ENCODE measurements around the gene PHYHIPL. TPM values are rescaled to one million over a fixed set of nuclear protein-coding genes. Genes with fewer than 3 reads are reported as not detected.

PHYHIPL gene
- total and polyA plus RNA-seq, 2 of the 8 experiments (the other 6 are each of a cell fraction or from before 2014, with no cell fraction given) = 0.23 to 0.48 TPM

- H3K79me2 ChIP-seq (ENCODE audit: control insufficient read depth in 1 of 2, insufficient read depth in 2 of 2, low read length in 2 of 2) = no peaks in the 10 kb centered on the region
- H2BK12ac ChIP-seq (ENCODE audit: low read depth, low read length) = no peak overlapping the region
- FAIRE-seq = no peak
- H3K9me3 ChIP-seq (ENCODE audit: insufficient read depth in 2 of 2, low read depth in 1 of 2, low read length in 1 of 2) = no peaks in the 10 kb centered on the region
- H3K4me1 ChIP-seq (replicated peaks in 1 of 4; ENCODE audit: control insufficient read depth in 3 of 4, insufficient read depth in 4 of 4, low read length in 3 of 4) = no peaks in the 10 kb centered on the region
- H2BK120ac ChIP-seq (replicated peaks; ENCODE audit: low read depth, low read length) = no peak overlapping the region
- no peak overlapping the region for H3K18ac ChIP-seq (ENCODE audit: extremely low read depth, low read length)
- no peak overlapping the region for H2BK5ac ChIP-seq (ENCODE audit: low read depth, low read length)
- H3K56ac ChIP-seq (replicated peaks; ENCODE audit: insufficient read length, low read depth, low read length) = no peak overlapping the region
- H4K5ac ChIP-seq (ENCODE audit: insufficient read length, low read depth, low read length) = no peak overlapping the region
- DNase-seq (ENCODE audit: low read depth in 1 of 2, low spot score in 2 of 2) = no peak
- no peak overlapping the region for H4K8ac ChIP-seq (ENCODE audit: extremely low read depth, insufficient read depth, low read length)
- H4K20me1 ChIP-seq (replicated peaks in 1 of 2; ENCODE audit: control insufficient read depth in 1 of 2, insufficient read depth in 2 of 2, low read length in 2 of 2) = no peaks in the 10 kb centered on the region
- H2BK20ac ChIP-seq (ENCODE audit: low read length) = no peak overlapping the region
- no peak overlapping the region for H3K27ac ChIP-seq (ENCODE audit: low read depth, low read length)
- H2AFZ ChIP-seq (ENCODE audit: low read length) = no peak overlapping the region
- no peak overlapping the region for H3K23ac ChIP-seq (ENCODE audit: insufficient read length)
- H3K36me3 ChIP-seq (ENCODE audit: control insufficient read depth in 2 of 4, insufficient read depth in 4 of 4, low read length in 3 of 4) = no peaks in the 10 kb centered on the region
- WGBS, 2 experiments (ENCODE audit: extremely low coverage in 1 of 2, insufficient coverage in 1 of 2, insufficient read length in 1 of 2, insufficient replicate concordance in 2 of 2, low coverage in 1 of 2, low lambda C conversion rate in 2 of 2, missing lambda C conversion rate in 1 of 2) = 74% methylated on average over 1 of the region's 1 CpG; no CpG with 5 or more reads in 1 of the 2 experiments
- H3K23me2 ChIP-seq (ENCODE audit: low read depth, low read length) = no peaks in the 10 kb centered on the region
- H2BK15ac ChIP-seq (ENCODE audit: low read length) = no peak overlapping the region
- H3K4me3 ChIP-seq (ENCODE audit: extremely low read depth in 1 of 4, insufficient read depth in 2 of 4, low read depth in 3 of 4, low read length in 4 of 4) = no peak overlapping the region
- no peaks in the 10 kb centered on the region for H3K79me1 ChIP-seq (ENCODE audit: low read depth, low read length)
- H3K14ac ChIP-seq (ENCODE audit: insufficient read length) = no peak overlapping the region
- H3K4me2 ChIP-seq (ENCODE audit: insufficient read depth in 1 of 2, low read depth in 2 of 2, low read length in 2 of 2) = no peak overlapping the region
- no peak overlapping the region for H3K4ac ChIP-seq (replicated peaks; ENCODE audit: insufficient read length, low read depth, low read length)
- TF ChIP-seq SP2 (IDR thresholded peaks at IDR 0.05; ENCODE audit: low read length) (no peak), EZH2 (IDR thresholded peaks at IDR 0.05; ENCODE audit: low read depth, low read length, severe bottlenecking) (no peak)
- H4K91ac ChIP-seq (replicated peaks; ENCODE audit: insufficient read length, low read length) = no peak overlapping the region
- H3K27me3 ChIP-seq (replicated peaks in 1 of 4; ENCODE audit: control insufficient read depth in 3 of 4, extremely low read depth in 1 of 4, insufficient read depth in 3 of 4, low read length in 3 of 4) = peaks cover 0 to 1% (median 0%) of the 10 kb centered on the region in 4 experiments; a peak in 1 of 7 replicates
- H2AK5ac ChIP-seq (ENCODE audit: low read depth, low read length) = no peak overlapping the region
- ChIA-PET CTCF (ENCODE audit: partially characterized antibody) (interaction anchor here (0.7 to 2.2 kb wide), 2 partner anchors 176 to 348 kb away, joined by 3 to 4 read pairs; no protein-coding TSS in a partner anchor), POLR2A (ENCODE audit: partially characterized antibody) (no interaction called here)
- no peak overlapping the region for H3K9ac ChIP-seq (replicated peaks in 1 of 4; ENCODE audit: extremely low read depth in 1 of 4, low read depth in 3 of 4, low read length in 3 of 4)
Measured at GRCh38 chr10:59127991-59128390, 48.5 kb upstream of the PHYHIPL start.
